Neural crest cell (in vitro differentiated cells): Measurements from ENCODE around the gene DIP2B. TPM values are rescaled to one million over a fixed set of nuclear protein-coding genes. Genes with fewer than 3 reads are reported as not detected.
A peak's percentile ranks its signal among the peaks of the same experiment; 100 is the strongest.
"Not testable (repeated sequence)": the region's sequence is repeated elsewhere in the genome, so short reads cannot be mapped to it uniquely, and the experiment has no call there.

ENCODE experiments used
- DNase-seq: peaks from one replicate; pipeline ENCODE4 v3.0.0; 2021; ENCODE audit warnings: low read depth, mixed read lengths, low spot score
- H3K27ac Mint-ChIP-seq: one replicate; pipeline ENCODE4 v1.8.0; 2021; ENCODE audit warnings: mild to moderate bottlenecking, mixed read lengths; ENCODE audit not compliant: unreplicated experiment
- H3K27me3 Mint-ChIP-seq: 2 replicates; pipeline ENCODE4 v1.8.0; 2021; ENCODE audit warnings: low read depth, mild to moderate bottlenecking, mixed read lengths
- H3K36me3 Mint-ChIP-seq: 2 replicates; pipeline ENCODE4 v1.8.0; 2021; ENCODE audit warnings: low read depth, mild to moderate bottlenecking, mixed read lengths
- H3K4me1 Mint-ChIP-seq: 2 replicates; pipeline ENCODE4 v1.8.0; 2021; ENCODE audit warnings: mixed read lengths
- H3K4me3 Mint-ChIP-seq: one replicate; pipeline ENCODE4 v1.8.0; 2021; ENCODE audit warnings: mild to moderate bottlenecking, mixed read lengths
- H3K9me3 Mint-ChIP-seq: 2 replicates; pipeline ENCODE4 v1.8.0; 2021; ENCODE audit warnings: mixed read lengths
- CTCF ChIP-seq: fragments of 200-600 bp; sonication (generic); conservative IDR thresholded peaks from 2 replicates; pipeline ENCODE4 v1.5.0; 2021; ENCODE audit warnings: antibody characterized with exemption, mild to moderate bottlenecking
- total RNA-seq: library from RNA; stranded (reverse); gene quantifications from 2 replicates; pipeline ENCODE4 v1.2.1, GENCODE V29; 2021

Gene DIP2B
- total RNA-seq, 1 donor from 2014 or later = 39.4 TPM

GRCh38 chr12:50764286-50765094 is 259.7 kb downstream of the DIP2B start:
- Mint-ChIP-seq H3K4me1 (peaks cover 39% of the 10 kb centered on the region), H3K9me3 (peaks cover 2% of the 10 kb centered on the region), H3K36me3 (peaks cover 6% of the 10 kb centered on the region), H3K4me3 (peak overlapping the region; percentile 99), H3K27ac (peak overlapping the region; percentile 98), H3K27me3 (peaks cover 3% of the 10 kb centered on the region)
- peak; percentile 59 for DNase-seq
- no peak for TF ChIP-seq CTCF

- Mint-ChIP-seq H3K9me3 (peaks cover 2% of the 10 kb centered on the region), H3K27ac (peak overlapping the region; percentile 9), H3K4me1 (peaks cover 39% of the 10 kb centered on the region), H3K36me3 (peaks cover 6% of the 10 kb centered on the region), H3K27me3 (peaks cover 3% of the 10 kb centered on the region), H3K4me3 (peak overlapping the region; percentile 96)
- peak; percentile 12 for DNase-seq
- TF ChIP-seq CTCF = peak; percentile 78
Observed at GRCh38 chr12:50765095-50765911, 260.5 kb downstream of the DIP2B start.

GRCh38 chr12:50768391-50768790 is 263.6 kb downstream of the DIP2B start:
- Mint-ChIP-seq H3K9me3 (peaks cover 2% of the 10 kb centered on the region), H3K27me3 (peaks cover 3% of the 10 kb centered on the region), H3K36me3 (peaks cover 26% of the 10 kb centered on the region), H3K4me3 (no peak overlapping the region), H3K4me1 (peaks cover 24% of the 10 kb centered on the region), H3K27ac (no peak overlapping the region)
- DNase-seq = no peak
- no peak for TF ChIP-seq CTCF

- not testable (repeated sequence) for H3K27me3 Mint-ChIP-seq, H3K4me3 Mint-ChIP-seq, H3K27ac Mint-ChIP-seq, DNase-seq, H3K9me3 Mint-ChIP-seq
- Mint-ChIP-seq H3K36me3 (peaks cover 26% of the 10 kb centered on the region), H3K4me1 (peaks cover 21% of the 10 kb centered on the region)
Observed at GRCh38 chr12:50768813-50769212, 264.0 kb downstream of the DIP2B start.

GRCh38 chr12:50771409-50771808 is 266.6 kb downstream of the DIP2B start:
- H3K27me3 Mint-ChIP-seq = no peaks in the 10 kb centered on the region
- no peak for DNase-seq
- peaks cover 2% of the 10 kb centered on the region for H3K9me3 Mint-ChIP-seq
- peaks cover 5% of the 10 kb centered on the region for H3K4me1 Mint-ChIP-seq
- H3K27ac Mint-ChIP-seq = no peak overlapping the region
- H3K36me3 Mint-ChIP-seq = peaks cover 31% of the 10 kb centered on the region
- H3K4me3 Mint-ChIP-seq = peak overlapping the region; percentile 7
- no peak for TF ChIP-seq CTCF
